GM15510 (cell line): Measurements from ENCODE around the gene OTUD4.

Experiments used
- POLR2A ChIP-seq: IDR thresholded peaks from 3 replicates; pipeline ENCODE4 v1.6.1; 2011; ENCODE audit warnings: borderline replicate concordance; ENCODE audit not compliant: insufficient read length; ENCODE audit errors: extremely low read depth

The OTUD4 gene

GRCh38 chr4:145097821-145098674 lies 82.3 kb downstream of the OTUD4 start, which contains the start of the genes ABCE1 and ANAPC10:
ABCE1 (plus strand) TSS chr4:145098311; CDS start chr4:145104413, 6,102 bp downstream.
ANAPC10 (minus strand) TSS chr4:145098196; CDS start chr4:145096099, 2,097 bp downstream.
- TF ChIP-seq POLR2A: peak; percentile 82

- TF ChIP-seq POLR2A: no peak
These were observed 83.0 kb downstream of the OTUD4 start for GRCh38 chr4:145097331-145097820.

GRCh38 chr4:145093638-145094037 lies 86.8 kb downstream of the OTUD4 start:
- TF ChIP-seq POLR2A: no peak

- no peak for TF ChIP-seq POLR2A
These were observed 90.0 kb downstream of the OTUD4 start for GRCh38 chr4:145090380-145090779.

GRCh38 chr4:145083891-145084605 lies 96.3 kb downstream of the OTUD4 start:
- TF ChIP-seq POLR2A: no peak
